Chondrocyte (in vitro differentiated cells): Measurements from ENCODE around the gene CDK10. TPM values are rescaled to one million over a fixed set of nuclear protein-coding genes. Genes with fewer than 3 reads are reported as not detected.

Source experiments
- DNase-seq: peaks from one replicate; pipeline ENCODE4 v3.0.0; 2021; ENCODE audit warnings: mixed read lengths, low spot score
- H3K27ac Mint-ChIP-seq: one replicate; pipeline ENCODE4 v1.8.0; 2021; ENCODE audit warnings: mild to moderate bottlenecking, moderate library complexity, mixed read lengths; ENCODE audit not compliant: unreplicated experiment
- H3K27me3 Mint-ChIP-seq: 2 replicates; pipeline ENCODE4 v1.8.0; 2021; ENCODE audit warnings: low read depth, mixed read lengths
- H3K36me3 Mint-ChIP-seq: 2 replicates; pipeline ENCODE4 v1.8.0; 2021; ENCODE audit warnings: low read depth, mixed read lengths
- H3K4me1 Mint-ChIP-seq: 2 replicates; pipeline ENCODE4 v1.8.0; 2021; ENCODE audit warnings: low read depth, mild to moderate bottlenecking, mixed read lengths
- H3K4me3 Mint-ChIP-seq: one replicate; pipeline ENCODE4 v1.8.0; 2021; ENCODE audit warnings: mild to moderate bottlenecking, moderate library complexity, mixed read lengths; ENCODE audit not compliant: unreplicated experiment
- H3K9me3 Mint-ChIP-seq: 2 replicates; pipeline ENCODE4 v1.8.0; 2021; ENCODE audit warnings: low read depth, mixed read lengths
- CTCF ChIP-seq: fragments of 200-600 bp; sonication (generic); IDR thresholded peaks from 2 replicates; pipeline ENCODE4 v1.5.0; 2021; ENCODE audit warnings: antibody characterized with exemption, mild to moderate bottlenecking, moderate library complexity
- total RNA-seq: library from RNA; stranded (reverse); gene quantifications from 3 replicates; pipeline ENCODE4 v1.2.1, GENCODE V29; 2021

The CDK10 gene
- total RNA-seq, 1 donor from 2014 or later: 43.7 TPM

- no peak for DNase-seq
- peaks cover 30% of the 10 kb centered on the region for H3K4me1 Mint-ChIP-seq
- no peak for TF ChIP-seq CTCF
- no peaks in the 10 kb centered on the region for H3K9me3 Mint-ChIP-seq
- peak overlapping the region; percentile 81 for H3K27ac Mint-ChIP-seq
- H3K4me3 Mint-ChIP-seq: peak overlapping the region; percentile 76
- H3K36me3 Mint-ChIP-seq: peaks cover 11% of the 10 kb centered on the region
- no peaks in the 10 kb centered on the region for H3K27me3 Mint-ChIP-seq
Observed at GRCh38 chr16:89722392-89723278, 36.1 kb downstream of the CDK10 start.

GRCh38 chr16:89723279-89724250, 37.1 kb downstream of the CDK10 start:
- H3K27ac Mint-ChIP-seq: peak overlapping the region; percentile 81
- H3K4me3 Mint-ChIP-seq: peak overlapping the region; percentile 76
- DNase-seq: no peak

GRCh38 chr16:89727406-89728120, 41.1 kb downstream of the CDK10 start:
- Mint-ChIP-seq H3K4me1 (peaks cover 16% of the 10 kb centered on the region), H3K4me3 (no peak overlapping the region), H3K9me3 (no peaks in the 10 kb centered on the region), H3K36me3 (peaks cover 23% of the 10 kb centered on the region), H3K27me3 (no peaks in the 10 kb centered on the region), H3K27ac (no peak overlapping the region)
- TF ChIP-seq CTCF: no peak
- DNase-seq: no peak

More at GRCh38 chr16:89723279-89724250, 37.1 kb downstream of the CDK10 start:
- TF ChIP-seq CTCF: no peak
- H3K36me3 Mint-ChIP-seq: peaks cover 11% of the 10 kb centered on the region
- H3K27me3 Mint-ChIP-seq: no peaks in the 10 kb centered on the region
- H3K4me1 Mint-ChIP-seq: peaks cover 30% of the 10 kb centered on the region
- H3K9me3 Mint-ChIP-seq: no peaks in the 10 kb centered on the region

- Mint-ChIP-seq H3K27me3 (no peaks in the 10 kb centered on the region), H3K27ac (no peak overlapping the region), H3K4me1 (peaks cover 3% of the 10 kb centered on the region), H3K4me3 (no peak overlapping the region), H3K9me3 (no peaks in the 10 kb centered on the region), H3K36me3 (peaks cover 21% of the 10 kb centered on the region)
- no peak for TF ChIP-seq CTCF
- no peak for DNase-seq
Observed at GRCh38 chr16:89729293-89729692, 42.8 kb downstream of the CDK10 start.
